SU-DHL-6 (cell line): ENCODE data around the gene CLDN19.

Experiments used
- H2AFZ ChIP-seq: fragments of 200-600 bp; sonication (generic); 2 replicates; pipeline ENCODE4 v1.6.1; 2014; ENCODE audit warnings: low read depth, mild to moderate bottlenecking, moderate library complexity, mixed read lengths, antibody characterized with exemption, low read length; ENCODE audit not compliant: severe bottlenecking
- H3F3A ChIP-seq: fragments of 200-600 bp; shearing (Covaris generic); 2 replicates; pipeline ENCODE4 v1.6.0; 2016; ENCODE audit warnings: antibody characterized with exemption, mild to moderate bottlenecking; ENCODE audit not compliant: insufficient read depth
- H3K27ac ChIP-seq: fragments of 200-600 bp; sonication (generic); 2 replicates; pipeline ENCODE4 v1.5.1; 2016; ENCODE audit warnings: low read depth, mild to moderate bottlenecking, low read length, moderate library complexity, mixed read lengths
- H3K27me3 ChIP-seq: fragments of 200-600 bp; sonication (generic), shearing (Covaris generic); 2 replicates; pipeline ENCODE4 v1.6.0; 2014; ENCODE audit warnings: mild to moderate bottlenecking, low read length
- H3K36me3 ChIP-seq: fragments of 200-600 bp; sonication (generic); 2 replicates; pipeline ENCODE4 v1.6.1; 2014; ENCODE audit warnings: mild to moderate bottlenecking, low read length, mixed read lengths
- H3K4me2 ChIP-seq: fragments of 300-600, 200-600 bp; shearing (Covaris generic), sonication (generic); 2 replicates; pipeline ENCODE4 v1.6.0; 2014; ENCODE audit warnings: low read length, low read depth, mild to moderate bottlenecking; ENCODE audit not compliant: poor library complexity, severe bottlenecking
- H3K4me3 ChIP-seq: fragments of 200-600 bp; sonication (generic); 2 replicates; pipeline ENCODE4 v1.5.1; 2014; ENCODE audit warnings: antibody characterized with exemption, low read length, mild to moderate bottlenecking, mixed read lengths; ENCODE audit not compliant: insufficient read depth, poor library complexity, severe bottlenecking
- H3K79me2 ChIP-seq: fragments of 200-600 bp; sonication (generic); 2 replicates; pipeline ENCODE4 v1.6.1; 2014; ENCODE audit warnings: mild to moderate bottlenecking, low read length, moderate library complexity; ENCODE audit not compliant: insufficient read depth
- H3K9ac ChIP-seq: fragments of 200-600 bp; sonication (generic); 2 replicates; pipeline ENCODE4 v1.7.0; 2014; ENCODE audit warnings: mild to moderate bottlenecking, low read length
- H3K9me2 ChIP-seq: fragments of 200-600 bp; sonication (generic); replicated peaks from 2 replicates; pipeline ENCODE4 v1.6.1; 2014; ENCODE audit warnings: low read length; ENCODE audit not compliant: insufficient read depth
- H3K9me3 ChIP-seq: fragments of 200-600 bp; sonication (generic); 2 replicates; pipeline ENCODE4 v1.6.1; 2014; ENCODE audit warnings: low read length, mixed read lengths; ENCODE audit not compliant: insufficient read depth
- H4K20me1 ChIP-seq: fragments of 200-600 bp; sonication (generic); 2 replicates; pipeline ENCODE4 v1.6.1; 2014; ENCODE audit warnings: low read depth, mild to moderate bottlenecking, antibody characterized with exemption, low read length, moderate library complexity, mixed read lengths
- EZH2phosphoT487 ChIP-seq: fragments of 200-600 bp; sonication (generic), shearing (Covaris generic); conservative IDR thresholded peaks from 2 replicates; pipeline ENCODE4 v1.6.1; 2018; ENCODE audit warnings: mild to moderate bottlenecking, antibody characterized with exemption, low read length, moderate library complexity, mixed read lengths
- TF ChIP-seq, protein P1 (sequence below): fragments of 200-600 bp; sonication (generic); IDR thresholded peaks from one replicate; pipeline ENCODE4 v1.5.1; 2017; ENCODE audit warnings: antibody characterized with exemption, mild to moderate bottlenecking, low read length, moderate library complexity; ENCODE audit not compliant: insufficient read depth, poor library complexity, severe bottlenecking

The CLDN19 gene

DNA sequence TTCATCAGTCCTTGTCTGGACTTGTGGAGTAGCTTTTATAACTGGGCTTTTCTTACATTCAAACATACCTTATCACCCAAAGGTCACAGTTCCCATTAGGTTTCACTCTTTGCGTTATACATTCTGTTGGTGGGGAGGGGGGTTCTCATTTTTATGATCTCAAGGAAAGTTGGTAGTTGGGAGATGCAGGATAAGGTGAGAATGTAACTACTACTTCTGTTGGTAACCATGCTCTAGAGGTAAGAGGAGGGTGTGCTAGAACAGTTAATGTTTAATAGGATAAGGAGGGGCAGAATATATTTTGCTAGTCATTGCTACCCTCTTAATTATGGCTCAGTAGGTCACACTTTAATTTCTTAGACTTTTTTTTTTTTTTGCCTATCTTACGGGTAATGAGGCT is 47.1 kb downstream of the CLDN19 start:
- H3K27ac ChIP-seq, result no peak overlapping the region
- H3F3A ChIP-seq, result peaks cover 42% of the 10 kb centered on the region
- H3K9me3 ChIP-seq, result no peaks in the 10 kb centered on the region
- H3K4me2 ChIP-seq, result no peak overlapping the region
- peaks cover 93% of the 10 kb centered on the region for H3K79me2 ChIP-seq
- H3K9me2 ChIP-seq, result no peaks in the 10 kb centered on the region
- TF ChIP-seq, protein P1, sequence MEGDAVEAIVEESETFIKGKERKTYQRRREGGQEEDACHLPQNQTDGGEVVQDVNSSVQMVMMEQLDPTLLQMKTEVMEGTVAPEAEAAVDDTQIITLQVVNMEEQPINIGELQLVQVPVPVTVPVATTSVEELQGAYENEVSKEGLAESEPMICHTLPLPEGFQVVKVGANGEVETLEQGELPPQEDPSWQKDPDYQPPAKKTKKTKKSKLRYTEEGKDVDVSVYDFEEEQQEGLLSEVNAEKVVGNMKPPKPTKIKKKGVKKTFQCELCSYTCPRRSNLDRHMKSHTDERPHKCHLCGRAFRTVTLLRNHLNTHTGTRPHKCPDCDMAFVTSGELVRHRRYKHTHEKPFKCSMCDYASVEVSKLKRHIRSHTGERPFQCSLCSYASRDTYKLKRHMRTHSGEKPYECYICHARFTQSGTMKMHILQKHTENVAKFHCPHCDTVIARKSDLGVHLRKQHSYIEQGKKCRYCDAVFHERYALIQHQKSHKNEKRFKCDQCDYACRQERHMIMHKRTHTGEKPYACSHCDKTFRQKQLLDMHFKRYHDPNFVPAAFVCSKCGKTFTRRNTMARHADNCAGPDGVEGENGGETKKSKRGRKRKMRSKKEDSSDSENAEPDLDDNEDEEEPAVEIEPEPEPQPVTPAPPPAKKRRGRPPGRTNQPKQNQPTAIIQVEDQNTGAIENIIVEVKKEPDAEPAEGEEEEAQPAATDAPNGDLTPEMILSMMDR, result no peak
- peaks cover 71% of the 10 kb centered on the region for H3K36me3 ChIP-seq
- no peaks in the 10 kb centered on the region for H3K27me3 ChIP-seq
- H2AFZ ChIP-seq, result no peak overlapping the region
- H4K20me1 ChIP-seq, result peaks cover 93% of the 10 kb centered on the region
- H3K9ac ChIP-seq, result no peak overlapping the region
- H3K4me3 ChIP-seq, result no peak overlapping the region

DNA sequence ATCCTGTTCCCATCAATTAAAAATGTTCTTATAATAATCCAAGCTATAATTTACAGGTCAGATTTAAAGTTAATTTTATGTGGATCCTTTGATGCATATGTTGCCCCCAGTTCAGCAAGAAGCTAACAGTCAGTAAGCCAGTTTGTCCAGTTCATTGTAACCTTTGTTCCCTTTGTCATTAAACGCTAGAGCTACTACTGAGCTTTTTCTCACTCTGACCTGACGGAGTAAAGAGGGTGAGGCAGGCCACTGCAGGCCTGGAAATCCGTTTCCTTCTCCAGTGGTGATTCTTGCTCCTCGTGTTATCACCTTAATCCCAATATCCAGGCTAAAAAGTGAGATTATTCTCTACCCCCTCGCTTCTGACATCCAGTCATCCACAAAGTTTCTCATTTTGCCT is 47.6 kb downstream of the CLDN19 start:
- no peak overlapping the region for H3K27ac ChIP-seq
- H3K4me2 ChIP-seq, result no peak overlapping the region
- no peak overlapping the region for H2AFZ ChIP-seq
- H3K9ac ChIP-seq, result no peak overlapping the region
- H3F3A ChIP-seq, result peaks cover 39% of the 10 kb centered on the region
- no peak overlapping the region for H3K4me3 ChIP-seq
- no peak for TF ChIP-seq EZH2phosphoT487
- TF ChIP-seq, protein P1, result no peak
- H3K27me3 ChIP-seq, result no peaks in the 10 kb centered on the region
- H3K9me2 ChIP-seq, result no peaks in the 10 kb centered on the region
- peaks cover 93% of the 10 kb centered on the region for H3K79me2 ChIP-seq
- H3K9me3 ChIP-seq, result no peaks in the 10 kb centered on the region
- H4K20me1 ChIP-seq, result peaks cover 93% of the 10 kb centered on the region
- peaks cover 71% of the 10 kb centered on the region for H3K36me3 ChIP-seq

DNA sequence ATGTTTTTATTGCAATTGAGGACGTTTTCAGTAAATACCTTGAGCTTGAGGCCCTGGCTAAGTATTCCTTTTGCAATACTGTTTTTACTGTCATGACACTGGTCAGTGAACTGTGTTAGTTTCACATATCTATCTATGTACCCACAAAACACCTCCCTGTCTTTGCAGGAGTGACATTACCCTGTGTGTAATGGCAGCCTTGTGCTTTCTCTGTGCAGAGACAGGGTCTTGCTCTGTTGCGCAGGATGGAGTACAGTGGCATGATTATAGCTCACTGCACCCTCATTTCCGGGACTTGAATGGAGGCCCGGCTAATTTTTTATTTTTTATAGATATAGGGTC is 48.9 kb downstream of the CLDN19 start:
- H3K4me3 ChIP-seq, result no peak overlapping the region
- TF ChIP-seq, protein P1, result no peak
- TF ChIP-seq EZH2phosphoT487, result no peak
- H4K20me1 ChIP-seq, result peaks cover 97% of the 10 kb centered on the region
- H3K4me2 ChIP-seq, result peak overlapping the region; percentile 89
- H3K9ac ChIP-seq, result no peak overlapping the region
- peaks cover 61% of the 10 kb centered on the region for H3K36me3 ChIP-seq
- no peaks in the 10 kb centered on the region for H3K9me3 ChIP-seq
- H3K9me2 ChIP-seq, result no peaks in the 10 kb centered on the region
- no peak overlapping the region for H2AFZ ChIP-seq
- no peaks in the 10 kb centered on the region for H3K27me3 ChIP-seq
- peaks cover 100% of the 10 kb centered on the region for H3K79me2 ChIP-seq
- no peak overlapping the region for H3K27ac ChIP-seq
- peaks cover 36% of the 10 kb centered on the region; the same call in 1 of the 2 replicates for H3F3A ChIP-seq
